ENCODE results near the gene CNOT6.
"Not testable (repeated sequence)": the region's sequence is repeated elsewhere in the genome, so short reads cannot be mapped to it uniquely, and the experiment has no call there.

Gene CNOT6

DNA sequence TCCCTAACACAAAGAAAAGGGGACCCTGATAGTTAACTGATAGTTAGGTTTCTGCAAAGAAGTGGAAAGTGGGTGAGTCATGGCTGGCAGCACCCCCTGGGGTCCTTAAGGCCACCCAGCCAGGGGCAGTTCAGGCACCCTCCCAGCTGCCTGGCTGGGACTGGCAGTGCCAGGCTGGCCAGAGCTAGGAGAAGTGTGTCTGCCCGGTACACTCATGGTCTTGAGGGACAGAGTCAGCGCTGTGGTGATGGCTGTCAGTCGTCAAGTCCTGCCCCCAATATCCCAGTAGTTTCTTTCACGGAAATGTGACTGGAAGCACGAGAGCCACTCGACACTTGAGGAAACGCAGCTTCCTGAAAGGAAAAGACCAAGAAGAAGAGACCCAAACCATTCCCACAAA, 22.3 kb upstream of the CNOT6 start:
- no peak overlapping the region for H3K4me3 ChIP-seq (ENCODE audit: low read depth, low read length)
- TF ChIP-seq, protein P1, sequence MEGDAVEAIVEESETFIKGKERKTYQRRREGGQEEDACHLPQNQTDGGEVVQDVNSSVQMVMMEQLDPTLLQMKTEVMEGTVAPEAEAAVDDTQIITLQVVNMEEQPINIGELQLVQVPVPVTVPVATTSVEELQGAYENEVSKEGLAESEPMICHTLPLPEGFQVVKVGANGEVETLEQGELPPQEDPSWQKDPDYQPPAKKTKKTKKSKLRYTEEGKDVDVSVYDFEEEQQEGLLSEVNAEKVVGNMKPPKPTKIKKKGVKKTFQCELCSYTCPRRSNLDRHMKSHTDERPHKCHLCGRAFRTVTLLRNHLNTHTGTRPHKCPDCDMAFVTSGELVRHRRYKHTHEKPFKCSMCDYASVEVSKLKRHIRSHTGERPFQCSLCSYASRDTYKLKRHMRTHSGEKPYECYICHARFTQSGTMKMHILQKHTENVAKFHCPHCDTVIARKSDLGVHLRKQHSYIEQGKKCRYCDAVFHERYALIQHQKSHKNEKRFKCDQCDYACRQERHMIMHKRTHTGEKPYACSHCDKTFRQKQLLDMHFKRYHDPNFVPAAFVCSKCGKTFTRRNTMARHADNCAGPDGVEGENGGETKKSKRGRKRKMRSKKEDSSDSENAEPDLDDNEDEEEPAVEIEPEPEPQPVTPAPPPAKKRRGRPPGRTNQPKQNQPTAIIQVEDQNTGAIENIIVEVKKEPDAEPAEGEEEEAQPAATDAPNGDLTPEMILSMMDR (IDR thresholded peaks at IDR 0.05; ENCODE audit: low read depth, low read length, missing control alignments): no peak
- no peak for DNase-seq (ENCODE audit: low read depth)

DNA sequence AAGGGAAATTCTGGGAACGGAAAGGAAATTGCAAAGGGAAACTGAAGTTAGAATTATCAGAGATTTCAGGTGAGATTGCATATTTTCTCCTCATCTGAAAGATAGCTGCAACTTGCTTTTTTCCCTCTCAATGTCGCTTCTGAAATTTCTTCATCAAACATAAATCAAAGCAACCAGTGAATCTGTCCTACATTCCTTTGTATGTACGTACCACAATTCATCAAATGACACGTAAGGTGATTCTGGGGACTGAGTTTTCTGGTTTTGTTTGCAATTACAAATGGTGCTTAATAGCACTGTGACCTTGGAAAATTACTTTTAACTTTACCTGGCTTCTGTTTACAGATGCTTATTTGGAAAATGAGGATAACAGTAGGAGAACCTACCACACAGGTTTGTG, 21.9 kb upstream of the CNOT6 start:
- TF ChIP-seq, protein P1 (IDR thresholded peaks at IDR 0.05; ENCODE audit: low read depth, low read length, missing control alignments): no peak
- H3K4me3 ChIP-seq (ENCODE audit: low read depth, low read length): no peak overlapping the region
- no peak for DNase-seq (ENCODE audit: low read depth)

DNA sequence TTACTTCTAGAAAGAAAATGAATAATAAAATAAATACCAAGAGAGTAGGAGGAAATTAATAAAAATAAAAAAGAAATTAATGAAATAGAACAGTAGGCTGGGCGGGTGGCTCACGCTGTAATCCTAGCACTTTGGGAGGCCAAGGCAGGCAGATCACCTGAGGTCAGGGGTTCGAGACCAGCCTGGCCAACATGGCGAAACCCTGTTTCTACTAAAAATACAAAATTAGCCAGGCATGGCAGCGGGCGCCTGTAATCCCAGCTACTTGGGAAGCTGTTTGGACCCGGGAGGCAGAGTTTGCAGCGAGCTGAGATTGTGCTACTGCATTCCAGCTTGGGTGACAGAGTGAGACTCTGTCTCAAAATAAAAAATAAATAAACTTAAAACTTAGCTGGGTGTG, 20.8 kb upstream of the CNOT6 start:
- H3K4me3 ChIP-seq (ENCODE audit: low read depth, low read length); DNase-seq (ENCODE audit: low read depth): not testable (repeated sequence)

DNA sequence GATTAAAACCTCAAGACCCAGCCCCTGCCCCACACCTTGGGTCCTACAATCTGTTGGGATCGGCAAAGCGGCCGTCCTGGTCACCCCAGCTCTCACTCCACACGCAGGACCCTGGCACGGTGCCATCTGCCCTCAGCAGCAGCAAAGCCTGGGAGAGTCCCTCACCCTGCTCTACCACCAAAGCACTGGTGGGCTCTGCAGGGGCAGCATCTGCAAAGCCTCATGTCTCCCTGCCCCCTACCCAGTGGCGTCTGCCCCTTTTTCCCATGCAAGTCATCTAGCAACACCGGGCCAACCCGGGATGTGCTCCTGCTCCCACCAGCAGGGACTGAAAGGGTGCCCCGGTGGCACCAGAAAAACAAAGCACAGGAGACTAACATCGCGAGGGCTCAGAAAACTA, 19.6 kb upstream of the CNOT6 start:
- H3K4me3 ChIP-seq (ENCODE audit: low read depth, low read length): no peak overlapping the region
- TF ChIP-seq, protein P1 (IDR thresholded peaks at IDR 0.05; ENCODE audit: low read depth, low read length, missing control alignments): no peak
- no peak for DNase-seq (ENCODE audit: low read depth)

DNA sequence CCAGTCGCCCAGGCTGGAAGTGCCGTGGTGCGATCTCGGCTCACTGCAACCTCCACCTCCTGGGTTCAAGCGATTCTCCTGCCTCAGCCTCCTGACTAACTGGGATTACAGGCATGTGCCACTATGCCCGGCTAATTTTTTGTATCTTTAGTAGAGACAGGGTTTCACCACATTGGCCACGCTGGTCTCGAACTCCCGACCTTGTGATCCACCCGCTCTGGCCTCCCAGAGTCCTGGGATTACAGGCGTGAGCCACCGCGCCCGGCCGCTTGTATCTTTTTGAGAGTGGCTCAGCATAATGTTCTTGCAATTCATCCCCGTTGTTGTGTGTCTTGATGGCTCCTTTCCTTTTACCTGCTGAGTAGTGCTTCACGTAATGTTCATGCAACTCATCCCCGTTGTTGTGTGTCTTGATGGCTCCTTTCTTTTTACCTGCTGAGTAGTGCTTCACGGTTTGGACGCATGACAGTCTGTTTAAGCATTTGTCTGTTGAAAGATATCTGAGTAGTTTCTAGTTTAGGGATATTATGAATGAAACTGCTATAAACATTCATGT, 18.1 kb upstream of the CNOT6 start:
- not testable (repeated sequence) for DNase-seq (ENCODE audit: low read depth); H3K4me3 ChIP-seq (ENCODE audit: low read depth, low read length)

DNA sequence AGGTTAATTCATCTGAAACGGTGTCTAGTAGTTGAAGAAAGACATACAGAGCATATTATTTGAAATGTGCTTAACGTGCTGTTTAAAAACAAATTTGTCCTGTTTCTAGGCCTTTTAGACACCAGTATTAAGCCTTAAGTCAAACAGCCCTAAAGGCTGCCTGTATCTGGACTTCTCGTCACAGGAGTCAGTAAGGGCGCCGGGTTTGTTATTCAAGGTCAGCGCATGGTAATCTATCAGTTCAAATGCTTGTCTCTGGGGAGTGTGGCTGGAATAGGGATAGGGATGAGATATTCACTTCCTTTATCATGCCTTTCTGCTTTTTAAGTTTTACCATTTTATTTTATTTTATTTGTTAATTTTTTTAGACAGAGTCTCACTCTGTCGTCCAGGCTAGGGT, 9.4 kb upstream of the CNOT6 start:
- TF ChIP-seq, protein P1 (IDR thresholded peaks at IDR 0.05; ENCODE audit: low read depth, low read length, missing control alignments): no peak
- no peak for DNase-seq (ENCODE audit: low read depth)
- H3K4me3 ChIP-seq (ENCODE audit: low read depth, low read length): no peak overlapping the region

DNA sequence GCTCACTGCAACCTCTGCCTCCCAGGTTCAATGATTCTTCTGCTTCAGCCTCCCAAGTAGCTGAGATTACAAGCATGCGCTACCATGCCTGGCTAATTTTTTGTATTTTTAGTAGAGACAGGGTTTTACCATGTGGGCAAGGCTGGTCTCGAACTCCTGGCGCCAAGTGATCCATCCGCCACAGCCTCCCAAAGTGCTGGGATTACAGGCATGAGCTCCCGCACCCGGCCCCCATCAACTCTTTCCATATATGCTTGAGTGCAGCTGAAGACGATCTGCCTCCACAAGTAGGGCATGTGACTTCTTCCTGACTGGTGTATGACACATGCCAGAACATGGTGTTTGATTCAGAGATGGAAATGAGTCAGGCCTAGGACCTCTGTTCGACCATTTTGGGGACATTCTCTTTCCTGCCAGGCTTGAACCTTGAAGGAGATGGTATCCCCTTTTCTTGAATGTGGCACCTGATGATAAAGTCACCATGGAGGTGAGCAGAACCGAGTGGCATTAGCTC, 7.5 kb upstream of the CNOT6 start:
- H3K4me3 ChIP-seq (ENCODE audit: low read depth, low read length): no peak overlapping the region
- no peak for DNase-seq (ENCODE audit: low read depth)
- TF ChIP-seq, protein P1 (IDR thresholded peaks at IDR 0.05; ENCODE audit: low read depth, low read length, missing control alignments): no peak

DNA sequence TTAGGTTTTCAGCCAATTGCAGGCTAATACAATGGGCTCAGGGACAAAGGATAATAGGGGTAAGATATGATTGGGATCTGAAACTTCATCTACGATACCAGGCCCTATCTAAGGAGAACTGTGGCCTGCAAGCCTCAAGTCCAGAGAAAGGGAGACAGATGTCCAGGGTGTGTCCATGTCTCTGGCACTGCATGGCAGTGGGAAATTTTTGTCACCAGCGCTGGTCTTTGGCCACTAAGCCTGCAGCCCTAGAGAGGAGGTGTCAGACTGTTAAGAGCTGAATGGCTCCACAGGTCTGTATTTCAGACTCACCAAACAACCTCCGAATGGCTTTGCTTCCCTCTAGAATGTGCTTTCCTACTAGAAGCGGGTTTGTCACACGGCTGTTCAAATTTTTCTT, 6.6 kb upstream of the CNOT6 start:
- TF ChIP-seq, protein P1 (IDR thresholded peaks at IDR 0.05; ENCODE audit: low read depth, low read length, missing control alignments): no peak
- no peak overlapping the region for H3K4me3 ChIP-seq (ENCODE audit: low read depth, low read length)

More for the DNA sequence above, 6.6 kb upstream of the CNOT6 start:
- DNase-seq (ENCODE audit: low read depth): no peak

Data from GM12864 (cell line).